ENCODE data around the gene FCAMR. TPM values are rescaled to one million over a fixed set of nuclear protein-coding genes. Genes with fewer than 3 reads are reported as not detected.
A peak's percentile ranks its signal among the peaks of the same experiment; 100 is the strongest.

Gene FCAMR
- total and polyA plus RNA-seq, 2 of the 4 experiments (the other 2 are of a cell fraction): not detected

- no peak overlapping the region for H2BK15ac ChIP-seq (ENCODE audit: low read depth, low read length)
- TF ChIP-seq, protein P1, sequence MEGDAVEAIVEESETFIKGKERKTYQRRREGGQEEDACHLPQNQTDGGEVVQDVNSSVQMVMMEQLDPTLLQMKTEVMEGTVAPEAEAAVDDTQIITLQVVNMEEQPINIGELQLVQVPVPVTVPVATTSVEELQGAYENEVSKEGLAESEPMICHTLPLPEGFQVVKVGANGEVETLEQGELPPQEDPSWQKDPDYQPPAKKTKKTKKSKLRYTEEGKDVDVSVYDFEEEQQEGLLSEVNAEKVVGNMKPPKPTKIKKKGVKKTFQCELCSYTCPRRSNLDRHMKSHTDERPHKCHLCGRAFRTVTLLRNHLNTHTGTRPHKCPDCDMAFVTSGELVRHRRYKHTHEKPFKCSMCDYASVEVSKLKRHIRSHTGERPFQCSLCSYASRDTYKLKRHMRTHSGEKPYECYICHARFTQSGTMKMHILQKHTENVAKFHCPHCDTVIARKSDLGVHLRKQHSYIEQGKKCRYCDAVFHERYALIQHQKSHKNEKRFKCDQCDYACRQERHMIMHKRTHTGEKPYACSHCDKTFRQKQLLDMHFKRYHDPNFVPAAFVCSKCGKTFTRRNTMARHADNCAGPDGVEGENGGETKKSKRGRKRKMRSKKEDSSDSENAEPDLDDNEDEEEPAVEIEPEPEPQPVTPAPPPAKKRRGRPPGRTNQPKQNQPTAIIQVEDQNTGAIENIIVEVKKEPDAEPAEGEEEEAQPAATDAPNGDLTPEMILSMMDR (conservative IDR thresholded peaks at IDR 0.05; ENCODE audit: low read depth, low read length): peak; percentile 32; the same call in 1 of the 2 replicates
- TF ChIP-seq, protein P2, sequence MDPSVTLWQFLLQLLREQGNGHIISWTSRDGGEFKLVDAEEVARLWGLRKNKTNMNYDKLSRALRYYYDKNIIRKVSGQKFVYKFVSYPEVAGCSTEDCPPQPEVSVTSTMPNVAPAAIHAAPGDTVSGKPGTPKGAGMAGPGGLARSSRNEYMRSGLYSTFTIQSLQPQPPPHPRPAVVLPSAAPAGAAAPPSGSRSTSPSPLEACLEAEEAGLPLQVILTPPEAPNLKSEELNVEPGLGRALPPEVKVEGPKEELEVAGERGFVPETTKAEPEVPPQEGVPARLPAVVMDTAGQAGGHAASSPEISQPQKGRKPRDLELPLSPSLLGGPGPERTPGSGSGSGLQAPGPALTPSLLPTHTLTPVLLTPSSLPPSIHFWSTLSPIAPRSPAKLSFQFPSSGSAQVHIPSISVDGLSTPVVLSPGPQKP (IDR thresholded peaks at IDR 0.05; ENCODE audit: borderline replicate concordance, low read depth, low read length): no peak
- TF ChIP-seq RFX5 (IDR thresholded peaks at IDR 0.05; ENCODE audit: low read depth, low read length) (no peak), MXI1 (IDR thresholded peaks at IDR 0.05; ENCODE audit: borderline replicate concordance, low read depth, low read length) (no peak), CEBPB (IDR thresholded peaks at IDR 0.05; ENCODE audit: low read depth, low read length) (no peak), RAD21 (IDR thresholded peaks at IDR 0.05; ENCODE audit: low read length) (peak; percentile 10; the same call in 1 of the 2 replicates)
- no peak overlapping the region for H3K18ac ChIP-seq (ENCODE audit: low read depth, low read length)
- no peak overlapping the region for H2AK5ac ChIP-seq (ENCODE audit: low read depth, low read length)
- no peaks in the 10 kb centered on the region for H3K4me1 ChIP-seq (ENCODE audit: control insufficient read depth, insufficient read depth, low read length)
- dilution Hi-C loops (cut with HindIII; ENCODE audit: low sequenced_read_pairs, unreplicated experiment) (no loop called here), in situ Hi-C loops (cut with MboI; ENCODE audit: low sequenced_read_pairs) (no loop called here), intact Hi-C loops (cut with micrococcal nuclease) (no loop called here)
- H4K5ac ChIP-seq (ENCODE audit: low read depth, low read length): no peak overlapping the region
- H4K20me1 ChIP-seq (ENCODE audit: insufficient read depth, low read length): no peaks in the 10 kb centered on the region
- no peaks in the 10 kb centered on the region for H3K9me1 ChIP-seq (ENCODE audit: insufficient read depth, low read length)
- H3K9ac ChIP-seq (ENCODE audit: low read depth, low read length): no peak overlapping the region
- ATAC-seq (ENCODE audit: low read depth) (no peak), DNase-seq (no peak)
- no peak overlapping the region for H3K23ac ChIP-seq (ENCODE audit: low read depth, low read length)
- no peak overlapping the region for H2AK9ac ChIP-seq (replicated peaks; ENCODE audit: low read depth, low read length, poor library complexity)
- BruUV-seq (replicated peaks): no TSS peak
- WGBS, 2 experiments (ENCODE audit: extremely low coverage in 2 of 2, insufficient read length in 1 of 2): 37% methylated on average over 2 of the region's 8 CpGs; no CpG with 5 or more reads in 1 of the 2 experiments
- H3K56ac ChIP-seq (ENCODE audit: extremely low read depth, insufficient read depth, low read length): no peak overlapping the region
- no peak overlapping the region for H2BK20ac ChIP-seq (ENCODE audit: low read depth, low read length)
- no peak overlapping the region for H3K4me3 ChIP-seq (ENCODE audit: insufficient read depth, low read depth, low read length)
- H3K27ac ChIP-seq (ENCODE audit: insufficient read depth, low read length): no peak overlapping the region
- H3K79me1 ChIP-seq (ENCODE audit: low read depth in 1 of 2, low read length in 2 of 2): no peaks in the 10 kb centered on the region
- no peak overlapping the region for H2BK5ac ChIP-seq (ENCODE audit: low read depth, low read length, poor library complexity, severe bottlenecking)
- H4K8ac ChIP-seq (ENCODE audit: low read depth in 2 of 2, low read length in 2 of 2): no peak overlapping the region
- ChIA-PET CTCF (interaction anchor here (0.5 to 1.3 kb wide), 3 partner anchors 9 to 53 kb away, joined by 3 to 5 read pairs (median 3); no protein-coding TSS in a partner anchor), POLR2A (ENCODE audit: unreplicated experiment) (no interaction called here)
- no peak overlapping the region for H2AFZ ChIP-seq (replicated peaks; ENCODE audit: low read length, poor library complexity)
- no peak overlapping the region for H2BK120ac ChIP-seq (ENCODE audit: low read depth, low read length)
- no peak overlapping the region for H3K4ac ChIP-seq (ENCODE audit: low read depth, low read length)
- H3K27me3 ChIP-seq (ENCODE audit: control insufficient read depth, insufficient read depth, low read length): peaks cover 14% of the 10 kb centered on the region; the same call in 1 of the 2 replicates
- H3K14ac ChIP-seq (replicated peaks; ENCODE audit: low read depth, low read length): no peak overlapping the region
- H3K36me3 ChIP-seq (ENCODE audit: control insufficient read depth, insufficient read depth, low read length): no peaks in the 10 kb centered on the region
- H4K91ac ChIP-seq (ENCODE audit: insufficient read depth, low read depth, low read length): no peak overlapping the region
- no peaks in the 10 kb centered on the region for H3K9me3 ChIP-seq (ENCODE audit: control insufficient read depth, insufficient read depth, low read length)
- no peak overlapping the region for H3K4me2 ChIP-seq (ENCODE audit: low read depth, low read length)
These were observed 36.8 kb downstream of the FCAMR start for GRCh38 chr1:206933333-206933945.

All from IMR-90 (cell line).